Stimulated activated CD4-positive, alpha-beta T cell treated with anti-CD3 and anti-CD28 coated beads, Interleukin-15, amount 100 ng/mL, for 48 hours (primary cell): ENCODE results near the gene TSSK6.

ENCODE experiments used
- DNase-seq, 2 donors: peaks; one replicate each; pipeline ENCODE4 v3.0.0-alpha.2; 2020; ENCODE audit warnings: low read depth in 2 of 2

TSSK6 gene

DNA sequence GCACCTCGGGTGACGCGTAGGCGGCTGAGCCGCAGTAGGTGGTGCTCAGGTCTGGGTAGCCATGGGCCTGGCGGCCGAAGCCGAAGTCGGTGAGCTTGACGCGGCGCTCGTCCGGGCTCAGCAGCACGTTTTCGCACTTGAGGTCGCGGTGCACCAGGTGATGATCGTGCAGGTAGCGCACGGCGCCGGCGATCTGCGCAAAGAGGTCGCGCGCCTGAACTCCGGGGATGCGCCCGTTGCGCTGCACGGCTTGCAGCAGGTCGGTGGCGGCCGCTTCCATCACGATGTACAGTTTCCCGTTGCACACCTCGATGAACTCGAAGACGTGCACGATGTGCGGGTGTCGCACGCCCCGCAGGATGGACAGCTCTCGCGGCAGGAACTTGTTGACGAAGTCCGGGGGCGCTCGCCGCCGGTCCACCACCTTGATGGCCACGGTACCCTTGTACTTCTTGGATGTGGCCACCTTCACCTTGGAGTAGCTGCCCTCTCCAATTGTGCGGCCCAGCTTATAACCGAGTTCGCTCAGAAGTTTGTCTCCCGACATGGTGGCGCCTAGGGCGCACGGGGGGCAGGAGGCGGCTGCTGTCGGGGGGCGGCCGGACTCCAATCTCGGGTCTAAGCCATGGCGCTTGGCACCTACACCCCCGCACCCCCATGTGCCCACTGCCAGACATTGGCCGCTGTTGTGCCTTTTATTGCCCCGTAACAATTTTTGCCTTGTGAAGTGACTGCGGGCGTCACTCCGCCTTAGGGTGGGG, at the start of gene TSSK6:
Gene TSSK6, minus strand, starts transcription at position 668 of the 761 bp plus-strand sequence. Its CDS starts 121 bp downstream, at position 547.
- DNase-seq: no peak

DNA sequence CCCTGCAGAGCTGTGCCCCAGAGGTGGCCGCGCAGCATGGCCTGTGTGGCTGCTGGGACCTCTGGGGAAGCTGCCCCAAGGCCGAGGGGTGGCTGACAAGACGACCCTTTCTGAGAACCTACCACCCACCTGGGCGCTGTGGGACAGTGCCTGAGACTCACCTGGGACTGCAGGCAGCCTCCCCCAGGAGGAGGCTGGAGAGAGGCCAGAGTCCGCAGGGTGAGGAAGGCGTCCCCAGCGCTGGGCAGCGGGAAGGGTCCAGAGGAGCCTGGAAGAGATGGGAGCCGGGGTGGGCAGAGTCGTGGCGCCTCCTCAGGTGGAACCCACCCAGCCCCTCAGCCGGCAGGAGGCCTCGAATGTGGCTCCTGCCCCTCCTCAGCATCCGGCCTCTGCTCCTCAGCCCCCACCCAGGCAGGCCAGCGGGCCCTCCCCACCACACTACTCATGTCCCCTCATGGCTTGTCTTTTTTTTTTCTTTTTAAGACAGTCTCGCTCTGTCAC, 48.0 kb upstream of the TSSK6 start:
- DNase-seq: no peak

DNA sequence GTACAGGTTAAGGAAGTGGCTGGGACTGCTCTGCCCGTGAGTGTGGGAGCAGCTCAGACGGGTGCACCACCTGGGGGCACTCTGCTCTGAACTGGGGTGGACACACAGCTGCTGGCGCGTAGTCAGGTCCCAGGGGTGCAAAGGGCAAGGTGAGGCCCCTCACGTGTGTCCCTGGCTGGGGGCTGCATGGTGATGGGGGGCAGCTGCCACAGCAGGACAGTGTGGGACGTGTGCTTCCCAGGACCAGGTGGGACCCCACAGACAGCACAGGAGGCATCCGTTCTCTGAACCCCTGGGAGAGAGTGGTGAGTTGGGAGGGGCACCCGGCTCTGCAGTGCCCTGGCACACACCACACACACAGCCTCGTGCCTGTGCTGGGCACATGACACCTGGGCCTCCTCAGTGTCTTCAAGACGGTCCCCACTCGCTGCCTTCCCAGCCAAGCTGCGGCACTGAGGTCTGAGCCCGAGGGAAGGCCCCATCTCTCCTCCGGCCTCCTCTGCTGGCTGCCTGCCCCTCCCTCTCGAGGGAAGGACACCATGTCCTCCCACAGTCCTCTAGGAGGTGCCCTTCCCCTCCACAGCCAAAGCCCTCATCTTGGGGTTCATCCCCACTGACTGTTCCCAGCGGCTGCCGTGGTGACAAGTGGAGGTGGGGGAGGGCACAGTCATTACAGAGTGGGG, 47.5 kb upstream of the TSSK6 start:
- no peak for DNase-seq

DNA sequence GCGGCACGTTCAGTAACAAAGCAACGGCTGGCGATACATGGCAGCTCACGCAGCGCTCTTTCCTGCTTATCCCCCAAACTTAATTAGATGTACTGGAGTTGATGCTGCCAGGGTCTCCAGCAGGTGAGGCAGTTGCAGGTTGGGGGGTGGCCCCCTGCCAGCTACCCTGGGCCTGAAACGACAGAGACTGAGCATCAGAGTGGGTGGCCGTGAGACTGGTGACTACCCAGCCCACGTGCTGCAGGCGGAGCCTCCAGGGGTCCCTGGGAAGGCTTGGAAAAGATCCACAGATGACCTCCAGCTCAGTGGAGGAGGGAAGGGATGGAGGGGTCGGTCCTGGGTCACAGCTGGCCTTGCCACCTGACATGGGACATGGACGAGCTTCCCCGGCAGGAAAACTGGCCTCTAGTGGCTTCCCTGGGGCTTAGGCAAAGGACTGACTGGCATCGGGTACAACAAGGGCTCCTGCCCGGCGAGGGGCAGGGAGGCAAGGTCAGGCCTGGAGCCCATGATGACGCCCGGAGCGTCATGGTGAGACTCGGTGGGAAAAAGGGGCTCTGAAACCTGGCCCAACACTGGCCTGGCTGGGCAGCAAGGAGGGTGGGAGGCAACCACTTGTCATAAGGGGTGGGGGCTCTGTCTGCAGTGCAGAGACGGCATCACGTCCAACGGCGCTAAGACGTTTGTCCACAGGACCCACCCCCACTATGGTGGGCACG, 46.8 kb upstream of the TSSK6 start:
- DNase-seq: no peak

DNA sequence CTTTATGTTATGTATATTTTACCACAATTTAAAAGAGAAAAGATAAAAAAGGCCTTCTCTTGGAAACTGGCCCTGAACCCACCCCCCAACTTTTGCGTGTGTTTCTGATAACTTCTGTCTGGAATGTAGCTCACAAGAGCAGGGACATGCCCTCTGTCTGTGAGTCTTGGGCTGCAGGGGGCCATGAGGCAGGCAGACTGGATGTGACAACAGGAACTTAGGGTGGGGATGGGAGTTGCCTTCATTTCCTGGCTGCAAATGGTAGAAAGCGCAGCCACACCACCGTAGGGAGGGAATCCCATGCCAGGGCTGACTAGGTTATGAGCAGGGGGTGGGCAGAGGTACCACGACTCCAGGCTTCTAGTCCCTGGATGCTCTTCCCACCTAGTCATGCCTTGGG, 44.6 kb upstream of the TSSK6 start:
- no peak for DNase-seq

DNA sequence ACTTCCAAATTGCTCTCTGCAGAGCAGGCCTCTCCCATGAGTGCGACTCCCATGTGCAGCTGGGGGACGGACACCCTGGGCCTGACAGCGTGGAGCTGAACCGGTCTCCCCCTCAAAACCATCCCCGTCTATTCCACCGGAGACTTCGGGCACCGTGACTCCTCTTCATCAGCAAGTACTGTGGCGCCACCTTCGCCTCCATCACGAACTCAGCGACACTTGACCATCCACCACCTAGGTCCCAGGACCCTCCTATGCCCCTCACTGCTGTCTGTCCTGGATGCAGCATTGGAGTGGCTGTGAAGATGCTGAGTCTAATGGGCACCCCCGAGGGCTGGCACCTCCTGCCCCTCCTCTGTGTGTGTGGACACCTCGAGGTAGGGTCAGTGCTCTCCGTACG, 43.3 kb upstream of the TSSK6 start:
- DNase-seq: no peak

DNA sequence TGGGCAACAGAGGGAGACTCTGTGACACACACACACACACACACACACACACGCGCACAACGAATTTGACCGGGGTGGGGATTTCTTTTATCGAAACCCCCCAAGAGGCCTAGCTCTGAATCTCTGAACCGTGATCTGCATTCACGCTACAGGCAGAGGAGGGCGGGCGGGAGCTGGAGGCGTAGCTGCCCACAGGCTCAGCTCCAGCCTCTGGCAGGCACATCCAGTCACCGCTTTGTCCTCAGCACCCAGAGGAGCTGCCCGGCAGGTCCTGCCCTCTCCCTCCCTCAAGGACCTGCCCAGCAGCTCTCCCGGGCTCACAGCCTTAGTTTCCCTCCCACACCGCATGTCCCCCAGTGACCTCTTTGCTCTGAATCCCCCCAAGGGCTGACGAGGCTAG, 42.7 kb upstream of the TSSK6 start:
- no peak for DNase-seq

DNA sequence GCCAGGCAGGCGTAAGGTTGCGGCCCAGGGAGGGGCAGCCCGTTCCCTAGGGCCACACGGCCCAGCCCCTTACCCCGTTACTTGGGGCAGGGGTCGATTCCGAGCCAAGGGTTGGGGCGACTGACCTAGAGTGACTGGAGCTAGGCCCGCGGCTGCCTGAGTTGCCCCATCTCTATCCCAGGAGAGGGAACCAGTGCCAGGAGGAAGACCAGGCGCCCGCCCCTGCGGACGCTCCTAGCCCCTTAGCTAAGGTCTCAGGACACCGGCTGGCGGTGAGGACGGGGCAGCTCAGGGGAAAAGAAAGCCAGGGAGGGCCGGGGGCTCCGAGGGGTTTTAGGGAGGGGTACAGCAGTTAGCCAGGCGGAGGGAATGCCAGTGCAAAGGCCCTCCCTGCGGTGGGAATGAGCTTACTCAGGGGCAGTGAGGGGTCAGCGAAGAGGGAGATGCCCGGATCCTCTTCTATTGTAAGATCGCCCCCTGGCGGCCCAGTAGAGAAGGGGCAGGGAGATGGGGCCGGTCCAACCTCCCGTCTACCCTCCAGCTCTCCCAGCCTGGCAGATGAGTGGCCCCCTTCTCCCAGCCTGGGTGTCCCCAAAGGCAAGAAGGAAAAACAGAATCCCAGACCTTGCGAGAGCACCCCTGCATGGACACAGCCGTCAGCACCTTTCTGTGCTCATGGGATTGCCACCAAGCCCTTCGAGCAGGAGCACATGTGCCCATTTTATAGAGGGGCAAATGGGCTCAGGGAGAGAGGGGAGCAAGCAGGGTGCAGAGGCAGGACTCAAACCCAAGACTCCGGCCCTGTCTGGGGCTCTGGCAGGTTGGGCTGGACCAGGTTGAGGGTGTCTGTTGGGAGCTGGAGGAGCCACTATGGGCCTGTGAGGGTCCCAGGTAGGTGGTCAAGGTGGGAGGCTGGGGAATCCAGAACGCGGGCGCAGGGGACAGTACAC, 39.0 kb upstream of the TSSK6 start:
- peak; percentile 46 to 55 for DNase-seq

DNA sequence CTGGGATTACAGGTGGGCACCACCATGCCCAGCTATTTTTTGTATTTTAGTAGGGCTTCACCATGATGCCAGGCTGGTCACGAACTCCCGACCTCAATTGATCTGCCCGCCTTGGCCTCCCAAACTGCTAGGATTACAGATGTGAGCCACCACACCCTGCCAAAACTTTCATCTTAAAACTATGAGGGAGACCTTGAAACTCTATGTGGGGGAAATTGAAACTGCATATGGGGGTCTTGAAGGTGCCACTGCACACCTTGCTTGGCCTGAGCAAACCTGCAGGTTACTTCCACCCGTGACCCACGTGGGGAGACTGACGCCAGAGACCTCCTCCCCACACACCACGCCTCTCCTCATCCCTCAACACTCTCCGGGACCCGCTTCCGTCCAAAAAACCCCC, 38.3 kb upstream of the TSSK6 start:
- DNase-seq: no peak

DNA sequence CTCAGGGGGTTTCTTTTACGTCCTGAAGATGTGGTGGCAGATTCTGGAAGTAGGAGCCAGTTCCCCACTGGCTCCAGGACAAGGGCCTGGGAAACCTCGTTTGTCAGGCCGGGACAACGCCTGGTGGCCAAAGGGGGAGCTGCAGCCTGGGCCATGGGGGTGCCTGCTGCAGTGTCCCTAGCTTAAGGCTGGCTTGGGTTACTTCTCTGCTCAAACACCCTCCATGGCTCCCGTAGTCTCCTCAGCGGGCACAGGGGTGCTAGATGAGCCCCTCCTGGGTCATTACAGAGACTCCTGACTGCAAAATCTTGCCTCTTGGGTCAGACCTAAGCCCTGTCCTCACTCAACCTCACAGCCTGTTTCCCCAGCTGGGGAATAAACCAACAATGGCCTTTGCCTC, 37.5 kb upstream of the TSSK6 start:
- no peak for DNase-seq

DNA sequence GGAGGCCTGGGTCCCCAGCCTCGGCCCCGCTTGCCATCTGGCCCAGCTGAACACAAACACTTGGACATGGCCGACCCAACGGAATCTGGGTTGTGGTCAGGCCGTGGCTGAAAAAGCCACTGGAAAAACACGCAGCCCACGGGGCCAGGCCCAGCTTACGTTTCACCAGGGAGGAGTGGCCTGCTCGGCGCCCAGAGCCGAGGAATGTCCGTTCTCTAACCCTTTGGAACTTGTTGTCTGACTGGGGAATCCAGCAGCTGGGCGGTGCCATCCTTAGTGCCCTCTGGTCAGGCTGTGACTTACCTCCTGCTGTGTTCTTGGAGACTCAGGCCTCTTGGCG, 36.5 kb upstream of the TSSK6 start:
- DNase-seq: no peak

DNA sequence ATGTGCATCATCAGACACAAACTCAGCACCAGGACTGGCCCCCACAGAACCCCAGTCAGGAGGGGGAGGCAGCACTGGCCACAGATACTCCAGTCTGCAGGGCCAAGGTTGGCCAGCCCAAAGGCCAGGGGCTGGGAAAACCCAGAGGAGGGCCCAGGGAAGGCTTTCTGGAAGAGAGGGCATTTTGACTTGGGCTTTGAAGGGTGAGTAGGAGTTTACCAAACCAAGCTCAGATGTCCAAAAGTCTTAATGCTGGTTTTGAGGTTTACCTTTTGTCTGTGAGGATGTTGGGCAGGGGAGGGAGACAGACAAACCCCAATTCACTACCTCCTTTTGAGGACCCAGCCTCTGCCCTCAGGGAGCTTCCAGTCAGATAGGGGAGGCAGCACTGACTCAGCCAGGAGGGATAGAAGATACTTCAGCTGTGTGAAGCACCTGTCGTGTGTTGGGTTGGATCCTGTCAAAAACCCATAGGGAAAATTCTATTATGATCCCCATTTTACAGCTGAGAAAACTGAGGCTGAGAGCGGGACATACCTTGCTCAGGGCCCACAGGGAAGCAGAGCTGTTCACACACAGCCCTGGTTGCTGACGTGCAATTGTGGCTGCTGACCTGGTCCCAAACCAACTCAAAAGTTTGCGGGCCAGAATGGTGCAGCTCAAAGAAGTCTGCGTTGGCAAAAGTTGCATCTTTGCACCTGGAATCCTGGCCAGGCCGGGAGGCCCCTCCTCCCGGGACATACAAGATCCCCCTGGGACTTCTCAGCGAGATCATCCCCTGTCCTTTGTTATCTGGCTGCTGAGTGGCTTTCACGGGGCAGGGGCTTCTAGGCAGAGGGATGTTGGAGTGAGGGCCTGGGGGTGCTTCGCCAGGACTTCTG, 35.9 kb upstream of the TSSK6 start:
- no peak for DNase-seq

DNA sequence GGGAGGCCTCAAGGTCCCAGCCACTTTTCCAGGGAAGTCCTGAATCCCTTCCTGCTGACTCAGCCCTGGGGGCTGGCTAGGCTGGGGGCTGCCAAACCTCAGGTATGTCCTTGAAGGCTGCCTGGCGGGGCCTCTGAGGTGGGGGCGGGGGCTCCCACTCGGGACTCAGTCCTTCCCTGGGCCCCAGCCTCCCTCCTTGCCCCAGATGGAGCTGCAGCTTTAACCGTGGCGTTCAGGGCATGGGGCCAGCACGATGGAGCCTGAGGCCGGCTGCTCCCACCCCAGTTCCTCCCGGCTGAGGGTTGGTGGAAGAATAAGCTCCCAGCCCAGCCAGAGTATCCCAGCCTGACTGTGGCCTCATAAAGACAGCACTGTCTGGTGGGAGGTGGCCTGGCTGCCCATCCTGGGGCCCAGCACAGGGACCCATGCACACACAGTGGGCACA, 35.2 kb upstream of the TSSK6 start:
- no peak for DNase-seq

DNA sequence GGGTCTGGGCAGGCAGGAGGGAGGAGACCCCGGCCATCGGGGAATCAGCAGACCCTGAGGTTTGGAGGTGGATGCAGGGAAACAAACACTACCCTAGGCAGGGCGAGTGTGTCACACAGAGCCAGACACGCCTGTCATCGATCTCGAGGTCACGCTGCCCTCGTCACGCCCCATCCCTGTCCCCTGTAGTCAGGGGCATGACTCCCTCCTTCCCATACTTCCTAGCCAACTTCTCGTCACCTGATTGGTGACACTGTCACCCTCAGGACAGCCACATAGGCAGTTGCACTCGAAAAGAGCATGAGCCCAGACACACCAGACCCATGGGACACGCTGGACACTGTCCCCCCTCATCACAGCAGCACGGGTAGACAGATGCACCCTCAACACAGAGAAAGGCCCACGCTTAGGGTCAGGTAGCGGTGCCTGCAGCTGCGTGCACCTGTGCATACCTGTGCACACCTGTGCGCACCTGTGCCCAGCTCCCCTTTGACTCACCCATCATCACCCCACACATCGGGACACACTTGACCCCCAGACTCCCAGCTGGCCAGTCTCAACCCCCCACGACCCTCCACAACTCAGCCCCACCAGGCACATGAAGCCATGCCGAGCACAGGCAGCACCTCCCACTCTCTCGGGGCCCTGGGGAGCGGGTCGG, 34.6 kb upstream of the TSSK6 start:
- no peak for DNase-seq

DNA sequence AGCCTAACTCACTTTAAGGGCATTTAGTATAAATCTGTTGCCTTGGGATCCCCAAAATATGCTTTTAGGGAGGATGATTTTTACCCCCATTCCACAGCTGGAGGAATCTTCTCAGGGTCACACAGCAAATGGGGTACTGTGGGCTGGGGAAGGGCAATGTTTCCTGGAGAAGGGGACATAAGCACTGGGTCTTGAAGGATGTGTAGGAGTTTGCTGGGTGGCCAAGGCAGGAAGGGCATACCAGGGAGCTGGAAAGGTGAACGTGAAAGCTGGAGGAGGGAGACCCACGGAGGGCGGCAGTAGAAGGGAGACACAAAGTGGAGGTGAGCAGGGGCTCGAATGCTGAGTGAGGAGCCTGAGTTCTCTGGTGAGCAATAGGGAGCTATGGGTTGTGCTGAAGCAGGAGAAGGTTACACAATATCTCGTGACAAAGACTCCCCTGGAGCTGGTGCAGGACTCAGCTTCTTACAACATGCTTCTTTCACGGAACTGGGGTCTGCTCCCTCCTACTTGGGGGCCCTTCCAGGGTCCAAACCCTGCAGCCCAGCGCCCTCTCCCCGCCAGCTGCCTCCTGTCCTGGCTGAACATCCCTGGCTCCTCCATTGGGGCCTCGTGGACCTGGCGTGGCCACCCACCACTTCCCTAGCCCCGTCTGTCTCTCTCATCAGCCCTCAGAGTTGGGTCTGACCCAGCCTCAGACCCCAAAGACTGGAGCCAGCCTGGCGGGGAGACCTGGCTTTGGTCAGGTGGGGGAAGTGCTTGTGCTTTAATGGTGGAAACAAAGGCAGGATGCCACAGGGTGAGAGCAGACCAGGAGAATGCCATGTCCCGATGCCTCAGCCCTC, 33.8 kb upstream of the TSSK6 start:
- no peak for DNase-seq

DNA sequence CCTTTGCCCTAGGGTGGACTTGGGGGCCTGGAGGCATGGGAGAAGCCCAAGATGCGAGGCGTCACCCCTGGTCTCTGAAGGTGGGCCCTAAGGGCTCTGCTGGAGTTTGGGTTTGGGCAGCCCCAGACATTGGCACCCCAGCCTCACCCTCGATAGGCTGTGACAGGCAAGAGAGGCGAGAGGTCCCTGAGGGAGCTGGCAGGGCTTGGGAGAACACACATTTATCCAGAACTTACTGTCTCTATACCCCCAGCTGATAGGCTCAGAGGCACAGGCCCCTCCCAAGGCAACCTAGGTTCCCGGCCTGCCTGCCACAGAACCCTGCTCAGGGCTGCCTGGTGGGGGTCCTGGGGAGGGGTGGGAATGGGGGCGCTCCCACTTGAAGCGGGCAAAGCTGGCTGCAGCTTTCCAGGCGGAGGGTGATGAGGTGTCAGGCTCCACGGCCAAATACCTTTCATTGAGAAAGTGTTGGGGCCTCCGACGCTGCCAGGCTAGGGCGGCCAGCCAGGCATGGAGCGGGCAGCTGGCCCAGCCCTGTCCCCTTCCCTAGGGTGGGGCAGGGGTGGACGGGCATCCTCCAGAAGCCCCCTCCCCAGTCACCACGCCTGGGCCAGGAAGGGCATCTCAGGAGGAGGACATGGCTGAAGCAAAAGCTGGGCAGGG, 32.5 kb upstream of the TSSK6 start:
- DNase-seq: no peak

DNA sequence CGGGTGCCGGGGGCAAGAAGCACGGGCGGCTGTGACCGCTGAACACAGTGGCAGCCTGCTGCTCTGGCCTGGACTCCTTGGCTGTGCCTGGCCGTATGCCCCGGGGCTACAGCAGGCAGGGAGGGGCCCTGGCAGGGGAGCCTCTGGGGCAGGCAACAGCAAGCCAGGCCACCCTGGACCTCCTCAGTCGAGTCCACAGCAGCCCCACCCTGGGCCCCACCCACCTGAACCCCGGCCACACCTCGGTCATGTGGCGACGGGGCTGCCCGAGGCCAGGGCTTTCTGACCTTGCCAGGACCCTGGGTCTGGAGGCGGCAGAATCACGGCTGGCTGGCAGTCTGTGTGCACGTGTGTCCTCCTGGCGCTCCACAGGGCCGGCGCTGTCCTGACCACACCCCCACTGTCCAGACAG, 31.4 kb upstream of the TSSK6 start:
- no peak for DNase-seq

DNA sequence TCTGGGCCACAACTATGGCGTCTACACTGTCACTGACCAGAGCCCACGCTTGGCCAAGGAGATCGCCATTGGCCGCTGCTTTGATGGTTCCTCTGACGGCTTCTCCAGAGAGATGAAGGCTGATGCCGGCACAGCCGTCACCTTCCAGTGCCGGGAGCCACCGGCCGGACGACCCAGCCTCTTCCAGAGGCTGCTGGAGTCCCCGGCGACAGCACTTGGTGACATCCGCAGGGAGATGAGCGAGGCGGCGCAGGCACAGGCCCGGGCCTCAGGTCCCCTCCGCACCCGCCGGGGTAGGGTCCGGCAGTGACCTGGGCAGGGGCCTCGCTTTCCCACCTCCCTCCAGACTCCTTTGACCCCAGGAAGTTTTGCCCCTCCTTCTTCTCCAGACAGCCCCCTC, 30.4 kb upstream of the TSSK6 start:
- no peak for DNase-seq
